Caco-2 (cell line): ENCODE results near the gene ZNRD2. TPM values are rescaled to one million over a fixed set of nuclear protein-coding genes. Genes with fewer than 3 reads are reported as not detected.

Experiments
- BruUV-seq: library from RNA; stranded (reverse); fragments of 400-500 nt; replicated peaks from 2 replicates; lab custom pipeline; 2021; lab: Mats Ljungman, UMichigan
- CTCF ChIA-PET: fragments of 300-600 bp; sonication (Branson Sonifier 250); formaldehyde crosslinking; loops from one replicate; lab custom pipeline; 2022; ENCODE audit warnings: antibody characterized with exemption; lab: Charles Lee
- POLR2A ChIA-PET: fragments of 300-600 bp; sonication (Branson Sonifier 250); formaldehyde crosslinking; loops from one replicate; lab custom pipeline; 2022; ENCODE audit warnings: antibody characterized with exemption; lab: Charles Lee
- DNase-seq, 2 experiments: peaks; one replicate each; pipeline versions ENCODE4 v3.0.0 to v3.0.0-alpha.2; 2020 to 2022
- H3K27me3 ChIP-seq: replicated peaks from 2 replicates; pipeline ENCODE4 v1.6.0; 2011; ENCODE audit warnings: low read length; ENCODE audit not compliant: control insufficient read depth, insufficient read depth
- H3K36me3 ChIP-seq: 2 replicates; pipeline ENCODE4 v1.5.1; 2011; ENCODE audit warnings: low read length; ENCODE audit not compliant: control insufficient read depth, insufficient read depth
- H3K4me1 ChIP-seq: fragments of 250-450 bp; sonication (Bioruptor Pico); 2 replicates; pipeline ENCODE4 v1.5.1; 2020; ENCODE audit warnings: mild to moderate bottlenecking
- H3K4me3 ChIP-seq: 2 replicates; pipeline ENCODE4 v1.5.1; 2011; ENCODE audit warnings: low read depth, mild to moderate bottlenecking, control low read depth, low read length
- H3K9me3 ChIP-seq: fragments of 250-450 bp; sonication (Bioruptor Pico); 2 replicates; pipeline ENCODE4 v1.5.1; 2020; ENCODE audit warnings: mild to moderate bottlenecking, moderate library complexity
- H3K27ac Mint-ChIP-seq: one replicate; pipeline ENCODE4 v1.8.0; 2022; ENCODE audit warnings: mixed read lengths; ENCODE audit not compliant: unreplicated experiment
- H3K27me3 Mint-ChIP-seq: one replicate; pipeline ENCODE4 v1.8.0; 2022; ENCODE audit warnings: mixed read lengths; ENCODE audit not compliant: insufficient read depth, unreplicated experiment
- H3K36me3 Mint-ChIP-seq: one replicate; pipeline ENCODE4 v1.8.0; 2022; ENCODE audit warnings: mild to moderate bottlenecking, mixed read lengths; ENCODE audit not compliant: insufficient read depth, unreplicated experiment
- H3K4me1 Mint-ChIP-seq: one replicate; pipeline ENCODE4 v1.8.0; 2022; ENCODE audit warnings: low read depth, mixed read lengths; ENCODE audit not compliant: unreplicated experiment
- H3K4me3 Mint-ChIP-seq: one replicate; pipeline ENCODE4 v1.8.0; 2022; ENCODE audit warnings: mild to moderate bottlenecking, moderate library complexity, mixed read lengths; ENCODE audit not compliant: unreplicated experiment
- H3K9me3 Mint-ChIP-seq: one replicate; pipeline ENCODE4 v1.8.0; 2022; ENCODE audit warnings: mixed read lengths; ENCODE audit not compliant: unreplicated experiment
- intact Hi-C: fragments of 100-400 bp; cut with micrococcal nuclease; formaldehyde crosslinking; loops from one replicate; pipeline ENCODE4 v1.10.0; 2022; ENCODE audit not compliant: unreplicated experiment
- total RNA-seq: library from RNA; stranded (reverse); gene quantifications from 2 replicates; pipeline ENCODE4 v1.2.3, GENCODE V29; 2022
- TF ChIP-seq, protein P1 (sequence below), 2 experiments: fragments of 200-600 bp in 1 of 2; IDR thresholded peaks; 1 replicate in 1 of 2; 2 replicates in 1 of 2; pipeline versions ENCODE4 v1.5.1 to v1.8.0; 2011 to 2022; ENCODE audit warnings: antibody characterized with exemption in 1 of 2, control low read depth in 1 of 2, inconsistent platforms in 1 of 2, low read depth in 1 of 2, low read length in 1 of 2, mild to moderate bottlenecking in 1 of 2, moderate library complexity in 1 of 2; ENCODE audit not compliant: insufficient read depth in 1 of 2, severe bottlenecking in 1 of 2, unreplicated experiment in 1 of 2

Gene ZNRD2
- total RNA-seq, 1 experiment from 2014 or later: 53.9 TPM

DNA sequence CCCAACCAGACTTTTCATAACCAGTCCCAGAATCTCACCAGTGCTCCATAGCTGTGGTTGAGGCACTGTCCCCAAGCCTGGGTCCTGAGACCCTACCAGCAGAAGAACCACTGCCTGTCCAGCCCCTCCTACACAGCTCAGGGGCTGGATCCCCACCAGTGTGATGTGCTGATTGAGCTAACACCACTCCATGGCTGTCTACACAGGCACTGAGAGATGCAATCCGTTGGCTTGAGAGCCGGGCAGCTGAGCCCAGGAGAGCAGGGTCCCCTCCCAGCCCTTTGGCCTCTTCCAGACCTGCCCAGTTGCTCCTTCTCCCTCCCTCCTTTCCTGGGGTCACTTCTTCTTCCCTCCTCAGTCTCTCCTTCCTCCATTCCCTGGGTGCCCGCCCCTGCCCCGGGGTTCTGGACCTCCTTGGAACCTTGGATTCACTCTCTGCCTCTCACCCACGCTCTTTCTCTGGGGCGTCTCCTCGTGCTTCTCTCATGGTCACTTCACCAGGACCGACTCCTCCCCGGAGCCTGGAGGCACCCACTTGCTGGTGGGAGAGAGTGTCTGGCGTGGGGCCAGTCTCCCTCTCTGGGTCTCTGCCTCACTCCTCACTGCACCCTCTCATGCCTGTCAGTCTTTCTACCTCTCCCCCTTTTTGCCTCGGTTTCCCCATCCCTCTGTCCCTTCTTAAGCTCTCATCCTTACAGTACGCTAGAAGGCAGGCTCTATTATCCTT lies 46.1 kb upstream of the ZNRD2 start:
- CTCF ChIA-PET: interaction anchor here (0.5 to 1.1 kb wide), 5 partner anchors 13 to 249 kb away, joined by 3 to 4 read pairs (median 3); partner anchors contain the start of gene ZNRD2
- Histone ChIP-seq H3K4me3 (peak overlapping the region; percentile 28), H3K4me1 (peaks cover 42% of the 10 kb centered on the region), H3K36me3 (peaks cover 3% of the 10 kb centered on the region), H3K27me3 (no peaks in the 10 kb centered on the region), H3K9me3 (no peaks in the 10 kb centered on the region)
- TF ChIP-seq, protein P1, sequence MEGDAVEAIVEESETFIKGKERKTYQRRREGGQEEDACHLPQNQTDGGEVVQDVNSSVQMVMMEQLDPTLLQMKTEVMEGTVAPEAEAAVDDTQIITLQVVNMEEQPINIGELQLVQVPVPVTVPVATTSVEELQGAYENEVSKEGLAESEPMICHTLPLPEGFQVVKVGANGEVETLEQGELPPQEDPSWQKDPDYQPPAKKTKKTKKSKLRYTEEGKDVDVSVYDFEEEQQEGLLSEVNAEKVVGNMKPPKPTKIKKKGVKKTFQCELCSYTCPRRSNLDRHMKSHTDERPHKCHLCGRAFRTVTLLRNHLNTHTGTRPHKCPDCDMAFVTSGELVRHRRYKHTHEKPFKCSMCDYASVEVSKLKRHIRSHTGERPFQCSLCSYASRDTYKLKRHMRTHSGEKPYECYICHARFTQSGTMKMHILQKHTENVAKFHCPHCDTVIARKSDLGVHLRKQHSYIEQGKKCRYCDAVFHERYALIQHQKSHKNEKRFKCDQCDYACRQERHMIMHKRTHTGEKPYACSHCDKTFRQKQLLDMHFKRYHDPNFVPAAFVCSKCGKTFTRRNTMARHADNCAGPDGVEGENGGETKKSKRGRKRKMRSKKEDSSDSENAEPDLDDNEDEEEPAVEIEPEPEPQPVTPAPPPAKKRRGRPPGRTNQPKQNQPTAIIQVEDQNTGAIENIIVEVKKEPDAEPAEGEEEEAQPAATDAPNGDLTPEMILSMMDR (IDR thresholded peaks at IDR 0.05; ENCODE audit: insufficient read depth in 1 of 2, low read depth in 1 of 2, low read length in 1 of 2, severe bottlenecking in 1 of 2, unreplicated experiment in 1 of 2): no peak
- Mint-ChIP-seq H3K27me3 (no peaks in the 10 kb centered on the region), H3K9me3 (no peaks in the 10 kb centered on the region), H3K27ac (peak overlapping the region; percentile 95), H3K4me1 (peaks cover 31% of the 10 kb centered on the region), H3K36me3 (peaks cover 34% of the 10 kb centered on the region), H3K4me3 (peak overlapping the region; percentile 88)
- intact Hi-C loops: no loop called here
- no peak for DNase-seq
- BruUV-seq: TSS peak; percentile 15
- POLR2A ChIA-PET: interaction anchor here (0.5 to 1.6 kb wide), 7 partner anchors 17 to 52 kb away, joined by 3 to 7 read pairs (median 4); partner anchors contain the start of gene MALAT1

DNA sequence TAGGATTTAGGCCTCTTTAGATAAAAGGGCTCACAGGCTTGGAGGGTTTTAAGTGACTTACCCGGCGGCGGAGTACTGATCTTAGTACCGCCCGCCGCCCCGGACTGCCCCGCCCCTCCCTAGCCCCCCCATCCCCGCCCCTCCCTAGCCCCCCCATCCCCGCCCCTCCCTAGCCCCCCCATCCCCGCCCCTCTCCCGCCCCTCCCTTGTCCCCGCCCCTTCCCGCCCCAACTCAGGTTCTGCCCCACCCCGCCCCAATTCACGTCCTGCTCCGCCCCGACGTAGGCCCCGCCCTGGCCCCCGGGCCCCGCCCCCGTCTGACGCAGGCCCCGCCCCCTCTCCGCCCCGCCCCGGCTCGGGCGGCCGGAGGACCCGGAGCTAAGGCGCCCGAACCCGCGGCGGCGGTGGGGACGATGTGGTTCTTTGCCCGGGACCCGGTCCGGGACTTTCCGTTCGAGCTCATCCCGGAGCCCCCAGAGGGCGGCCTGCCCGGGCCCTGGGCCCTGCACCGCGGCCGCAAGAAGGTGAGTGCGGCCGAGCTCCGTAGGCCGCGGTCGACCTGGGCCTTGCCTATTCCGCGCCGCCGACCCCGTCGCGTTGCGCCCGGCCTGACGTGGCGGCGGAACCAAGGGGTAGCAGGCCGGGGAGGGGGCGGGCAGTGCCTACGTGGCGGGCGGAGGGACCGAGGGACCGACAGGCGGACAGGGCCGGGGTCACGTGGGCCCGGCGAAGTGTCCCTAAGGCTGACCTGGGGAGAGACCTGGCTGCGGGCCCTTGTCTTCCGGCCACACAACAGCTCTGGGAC lies 45.3 kb upstream of the ZNRD2 start, which contains the start of gene SCYL1:
Gene SCYL1, plus strand, starts transcription at position 343 of the 805 bp plus-strand sequence. Its CDS starts 71 bp downstream, at position 414.
- no TSS peak for BruUV-seq
- H3K4me3 Mint-ChIP-seq: peak within 1 kb of the TSS; percentile 88
- no peaks in the 10 kb centered on the region for H3K27me3 Mint-ChIP-seq
- intact Hi-C loops: no loop called here
- peaks cover 3% of the 10 kb centered on the region for H3K36me3 ChIP-seq
- H3K27ac Mint-ChIP-seq: peak within 1 kb of the TSS; percentile 95
- H3K27me3 ChIP-seq: no peaks in the 10 kb centered on the region
- TF ChIP-seq, protein P1 (IDR thresholded peaks at IDR 0.05; ENCODE audit: insufficient read depth in 1 of 2, low read depth in 1 of 2, low read length in 1 of 2, severe bottlenecking in 1 of 2, unreplicated experiment in 1 of 2): no peak
- H3K4me3 ChIP-seq: peak within 1 kb of the TSS; percentile 84
- H3K4me1 Mint-ChIP-seq: peaks cover 31% of the 10 kb centered on the region
- H3K36me3 Mint-ChIP-seq: peaks cover 38% of the 10 kb centered on the region
- ChIA-PET CTCF (interaction anchor here (0.6 to 1.1 kb wide), 14 partner anchors 14 to 1471 kb away, joined by 3 to 6 read pairs (median 3); partner anchors contain the start of genes FAM89B and ZNRD2), POLR2A (interaction anchor here (0.6 to 1.6 kb wide), 14 partner anchors 15 to 302 kb away, joined by 3 to 9 read pairs (median 4); partner anchors contain the start of genes FRMD8, LTBP3 and MALAT1)
- no peaks in the 10 kb centered on the region for H3K9me3 Mint-ChIP-seq
- peak; percentile 76 to 84 for DNase-seq
- H3K9me3 ChIP-seq: no peaks in the 10 kb centered on the region
- peaks cover 42% of the 10 kb centered on the region for H3K4me1 ChIP-seq
